HepG2 (cell line): ENCODE results near the gene KLHL13. TPM values are rescaled to one million over a fixed set of nuclear protein-coding genes. Genes with fewer than 3 reads are reported as not detected.

Experiments used
- AFF4 ChIP-seq: sonication (generic); formaldehyde crosslinking; IDR thresholded peaks from 2 replicates; pipeline ENCODE4 v1.4.0; 2020; ENCODE audit warnings: missing genetic modification reagents
- STAT6 ChIP-seq: sonication (generic); formaldehyde crosslinking; IDR thresholded peaks from 2 replicates; pipeline ENCODE4 v1.4.0; 2020; ENCODE audit warnings: missing genetic modification reagents, mild to moderate bottlenecking, borderline replicate concordance
- TSC22D2 ChIP-seq: sonication (generic); formaldehyde crosslinking; IDR thresholded peaks from 2 replicates; pipeline ENCODE4 v1.5.1; 2020; ENCODE audit warnings: missing genetic modification reagents, mild to moderate bottlenecking, borderline replicate concordance
- ZNF513 ChIP-seq: sonication (generic); formaldehyde crosslinking; conservative IDR thresholded peaks from 2 replicates; pipeline ENCODE4 v1.5.0; 2020; ENCODE audit warnings: missing genetic modification reagents
- ZNF883 ChIP-seq: sonication (generic); formaldehyde crosslinking; IDR thresholded peaks from 2 replicates; pipeline ENCODE4 v1.5.1; 2020; ENCODE audit warnings: mild to moderate bottlenecking, missing genetic modification reagents; ENCODE audit errors: not compliant biosample characterization
- polyA plus RNA-seq, 8 experiments: library from polyadenylated mRNA; depleted of rRNA in 3 of 8; stranded (reverse) in 7 of 8; unstranded in 1 of 8; fragments of >200 nt; fragmentation: Illumina TruSeq in 4 of 8; extraction: Trizol in 4 of 8; gene quantifications; 2 replicates each; pipeline versions ENCODE4 v1.2.1 to v1.2.3, GENCODE V29; 2011 to 2016; ENCODE audit warnings: low read depth in 4 of 8, missing spikeins in 1 of 8, mixed read lengths in 1 of 8; ENCODE audit not compliant: insufficient read depth in 1 of 8
- total RNA-seq, 5 experiments: library from RNA; depleted of rRNA; stranded (reverse); fragments of >200 nt; fragmentation: Illumina TruSeq; extraction: Trizol; gene quantifications; 2 replicates each; pipeline ENCODE4 v1.2.3, GENCODE V29; 2016; ENCODE audit warnings: low read depth in 1 of 5

The KLHL13 gene
- total and polyA plus RNA-seq, 2 of the 13 experiments (the other 11 are each of a cell fraction or from before 2014, with no cell fraction given): 0.28 to 1.6 TPM

- no peak for TF ChIP-seq STAT6
- TF ChIP-seq AFF4: no peak
- TF ChIP-seq ZNF513 (CRISPR knock-in tag): no peak
- no peak for TF ChIP-seq ZNF883 (CRISPR knock-in tag)
- no peak for TF ChIP-seq TSC22D2 (CRISPR knock-in tag)
Measured at GRCh38 chrX:118074196-118074595, 42.4 kb downstream of the KLHL13 start (continued).
